Activated CD4-positive, alpha-beta T cell treated with anti-CD3 and anti-CD28 coated beads, Interleukin-2, amount 50 U/mL, for 48 hours (primary cell): ENCODE measurements around the gene EIF3M.
"Not testable (repeated sequence)": the region's sequence is repeated elsewhere in the genome, so short reads cannot be mapped to it uniquely, and the experiment has no call there.

Experiments used
- DNase-seq, 2 experiments: peaks; one replicate each; pipeline ENCODE4 v3.0.0-alpha.2; 2020

Gene EIF3M

GRCh38 chr11:32597921-32598320 lies 14.3 kb downstream of the EIF3M start:
- DNase-seq, result no peak

GRCh38 chr11:32602657-32603415 lies 19.2 kb downstream of the EIF3M start:
- no peak for DNase-seq

- DNase-seq, result no peak
Observed at GRCh38 chr11:32606220-32606619, 22.6 kb downstream of the EIF3M start.

GRCh38 chr11:32608826-32609225 lies 25.2 kb downstream of the EIF3M start:
- DNase-seq, result not testable (repeated sequence)

- DNase-seq, result no peak
Observed at GRCh38 chr11:32610797-32611352, 27.2 kb downstream of the EIF3M start.

- no peak for DNase-seq
Observed at GRCh38 chr11:32613500-32614151, 30.0 kb downstream of the EIF3M start.

- no peak for DNase-seq
Observed at GRCh38 chr11:32615422-32615821, 31.8 kb downstream of the EIF3M start.

GRCh38 chr11:32616903-32617302 lies 33.3 kb downstream of the EIF3M start:
- DNase-seq, result no peak

GRCh38 chr11:32630844-32631243 lies 47.2 kb downstream of the EIF3M start:
- DNase-seq, result no peak

- DNase-seq, result no peak
Observed at GRCh38 chr11:32635819-32636218, 52.2 kb downstream of the EIF3M start.

- no peak for DNase-seq
Observed at GRCh38 chr11:32641361-32641760, 57.7 kb downstream of the EIF3M start.

GRCh38 chr11:32643526-32643925 lies 59.9 kb downstream of the EIF3M start:
- no peak for DNase-seq
